Measurements from ENCODE around the gene PKD2.

DNA sequence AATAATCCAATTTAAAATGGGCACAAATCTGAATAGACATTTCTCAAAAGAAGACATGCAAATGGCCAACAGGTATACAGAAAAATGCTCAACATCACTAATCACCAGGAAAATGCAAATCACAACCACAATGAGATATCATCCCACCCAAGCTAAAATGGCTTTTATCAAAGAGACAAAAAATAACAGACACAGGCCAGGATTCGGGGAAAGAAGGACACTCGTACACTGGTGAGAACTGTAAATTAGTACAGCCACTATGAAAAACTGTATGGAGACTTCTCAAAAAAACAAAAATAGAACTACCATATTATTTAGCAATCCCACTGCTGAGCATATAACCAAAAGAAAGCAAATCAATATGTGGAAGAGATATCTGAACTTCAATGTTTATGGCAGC, 23.4 kb upstream of the PKD2 start:
- no peak for TF ChIP-seq POLR2A (IDR thresholded peaks at IDR 0.05; ENCODE audit: low read length)
- TF ChIP-seq GATA1 (IDR thresholded peaks at IDR 0.05; ENCODE audit: low read depth, low read length): no peak

Measured in erythroblast (primary cell).